Middle frontal gyrus (tissue), 1 donor: ENCODE data around the gene TUFT1.
"Not testable (repeated sequence)": the region's sequence is repeated elsewhere in the genome, so short reads cannot be mapped to it uniquely, and the experiment has no call there.

Experiments used
- DNase-seq: peaks from one replicate; pipeline ENCODE4 v3.0.0-alpha.2; 2015; ENCODE audit warnings: low spot score; ENCODE audit errors: extremely low spot score

The TUFT1 gene

GRCh38 chr1:151512326-151512725, 27.8 kb upstream of the TUFT1 start:
- no peak for DNase-seq

GRCh38 chr1:151512801-151513625, 27.1 kb upstream of the TUFT1 start:
- no peak for DNase-seq

- no peak for DNase-seq
Observed at GRCh38 chr1:151513626-151514121, 26.4 kb upstream of the TUFT1 start.

- no peak for DNase-seq
Observed at GRCh38 chr1:151514366-151514765, 25.7 kb upstream of the TUFT1 start.

GRCh38 chr1:151515265-151515664, 24.8 kb upstream of the TUFT1 start:
- DNase-seq, result no peak

- no peak for DNase-seq
Observed at GRCh38 chr1:151516031-151516511, 24.0 kb upstream of the TUFT1 start.

GRCh38 chr1:151518431-151518830, 21.7 kb upstream of the TUFT1 start:
- no peak for DNase-seq

- no peak for DNase-seq
Observed at GRCh38 chr1:151518936-151519335, 21.2 kb upstream of the TUFT1 start.

- DNase-seq, result no peak
Observed at GRCh38 chr1:151519667-151520066, 20.4 kb upstream of the TUFT1 start.

GRCh38 chr1:151520359-151520758, 19.8 kb upstream of the TUFT1 start:
- DNase-seq, result no peak

- DNase-seq, result not testable (repeated sequence)
Observed at GRCh38 chr1:151522427-151522826, 17.7 kb upstream of the TUFT1 start.

- DNase-seq, result no peak
Observed at GRCh38 chr1:151523326-151523725, 16.8 kb upstream of the TUFT1 start.

GRCh38 chr1:151524736-151525135, 15.4 kb upstream of the TUFT1 start:
- DNase-seq, result no peak

- DNase-seq, result no peak
Observed at GRCh38 chr1:151526735-151527525, 13.2 kb upstream of the TUFT1 start.

- no peak for DNase-seq
Observed at GRCh38 chr1:151529211-151529702, 10.9 kb upstream of the TUFT1 start.

GRCh38 chr1:151529781-151530180, 10.3 kb upstream of the TUFT1 start:
- DNase-seq, result no peak

- no peak for DNase-seq
Observed at GRCh38 chr1:151530461-151530860, 9.6 kb upstream of the TUFT1 start.

GRCh38 chr1:151533870-151534269, 6.2 kb upstream of the TUFT1 start:
- DNase-seq, result no peak

- DNase-seq, result no peak
Observed at GRCh38 chr1:151534662-151535278, 5.3 kb upstream of the TUFT1 start.

GRCh38 chr1:151535326-151536271, 4.5 kb upstream of the TUFT1 start:
- DNase-seq, result no peak
